ENCODE results near the gene GRIP2.

The GRIP2 gene

DNA sequence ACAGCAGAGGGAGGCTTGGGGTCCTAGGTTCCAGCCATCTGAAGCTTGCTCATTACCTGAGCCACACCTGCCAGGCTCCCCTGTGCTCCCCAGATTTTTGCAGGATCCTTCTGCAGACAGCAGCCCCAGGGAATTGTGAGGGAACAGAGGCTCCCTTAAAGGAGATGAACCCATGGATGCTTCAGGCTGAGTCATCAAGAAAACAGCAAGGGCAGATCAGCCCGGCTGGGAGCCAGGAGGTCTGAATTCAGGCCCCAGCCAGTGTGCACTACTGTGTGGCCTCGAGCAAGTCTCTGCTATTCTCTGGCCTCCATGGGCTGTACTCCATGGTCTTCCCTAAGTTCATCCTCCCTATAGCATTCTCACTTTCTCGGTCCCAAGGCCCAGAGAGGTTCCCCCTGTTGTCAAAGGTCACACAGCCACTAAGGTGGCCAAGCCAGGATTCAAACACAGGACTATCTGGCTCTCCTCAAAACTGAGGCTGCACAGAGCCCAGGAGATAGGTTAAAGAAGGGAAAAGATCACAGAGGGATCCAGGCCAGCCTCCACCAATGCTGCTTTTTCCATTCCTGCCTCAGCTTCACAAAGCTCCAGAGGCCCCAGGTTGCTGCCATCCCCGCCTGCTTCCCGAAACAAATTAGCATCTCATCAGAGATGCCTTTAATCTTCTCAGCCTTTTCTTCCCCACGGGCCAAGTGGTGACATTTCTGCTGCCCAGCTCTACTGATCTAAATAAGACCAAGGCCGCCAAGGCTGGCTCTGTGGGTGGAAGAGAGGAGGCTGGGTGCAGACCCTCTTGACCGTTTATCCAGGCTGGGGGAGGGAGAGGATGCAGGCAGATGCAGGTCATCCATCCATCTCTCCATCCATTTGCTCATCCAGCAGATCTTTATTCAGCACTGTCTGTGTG, 21.2 kb upstream of the GRIP2 start:
- DNase-seq (ENCODE audit: low read depth), result no peak

DNA sequence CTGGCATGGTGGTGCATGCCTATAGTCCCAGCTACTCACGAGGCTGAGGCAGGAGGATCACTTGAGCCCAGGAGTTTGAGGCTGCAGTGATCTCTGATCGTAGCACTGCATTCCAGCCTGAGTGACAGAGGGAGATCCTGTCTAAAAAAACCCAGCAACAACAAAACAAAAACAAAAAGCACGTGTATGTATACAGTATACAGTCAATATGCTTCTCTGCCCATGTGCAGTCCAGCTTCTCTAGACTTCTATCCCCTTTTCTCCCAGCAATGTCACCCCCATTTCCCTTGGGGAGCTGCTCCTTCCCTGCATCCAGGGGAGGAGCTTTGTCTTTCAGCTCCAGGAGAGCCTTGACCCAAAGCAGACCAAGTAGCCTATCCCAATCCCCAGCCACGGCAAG, 20.0 kb upstream of the GRIP2 start:
- DNase-seq (ENCODE audit: low read depth), result no peak

DNA sequence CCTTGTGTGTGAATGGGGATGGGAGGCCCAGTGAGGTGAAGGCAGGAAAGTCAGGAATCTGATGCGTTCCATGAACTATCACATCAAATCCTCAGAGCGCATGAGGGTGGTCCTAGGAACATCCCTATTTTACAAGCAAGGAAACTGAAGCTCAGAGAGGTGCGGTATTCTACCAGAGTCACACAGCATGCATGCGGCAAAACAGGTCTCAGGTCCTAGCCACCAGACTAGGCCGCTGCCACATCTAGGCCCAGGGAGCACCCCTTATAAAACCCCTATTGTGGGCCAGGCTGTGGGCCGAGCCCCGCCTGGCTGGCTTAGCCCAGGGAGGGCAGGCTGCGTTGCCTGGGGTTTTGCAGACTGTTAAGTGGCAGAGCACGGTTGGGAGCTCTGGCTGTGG, 17.9 kb upstream of the GRIP2 start:
- no peak for DNase-seq (ENCODE audit: low read depth)

DNA sequence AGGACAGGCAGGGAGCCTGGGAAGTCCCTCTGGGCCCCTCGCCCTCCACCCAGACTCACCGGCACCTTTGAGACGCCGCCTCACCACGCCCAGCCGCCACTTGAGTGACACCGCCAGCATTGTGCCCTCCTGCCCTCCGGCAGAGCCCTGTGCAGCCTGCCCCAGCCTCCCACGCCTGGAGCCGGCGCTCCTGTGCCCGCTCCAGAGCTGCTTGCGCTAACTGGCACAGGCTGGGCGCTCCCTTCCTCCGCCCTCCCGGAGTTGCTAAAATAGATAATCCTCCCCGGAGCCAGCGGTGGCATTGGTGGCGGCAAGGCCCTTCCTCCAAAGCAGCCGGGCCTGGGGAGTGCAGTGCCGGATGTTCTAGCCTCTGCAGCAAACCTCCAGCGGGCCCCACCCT, 15.7 kb upstream of the GRIP2 start:
- DNase-seq (ENCODE audit: low read depth), result no peak

DNA sequence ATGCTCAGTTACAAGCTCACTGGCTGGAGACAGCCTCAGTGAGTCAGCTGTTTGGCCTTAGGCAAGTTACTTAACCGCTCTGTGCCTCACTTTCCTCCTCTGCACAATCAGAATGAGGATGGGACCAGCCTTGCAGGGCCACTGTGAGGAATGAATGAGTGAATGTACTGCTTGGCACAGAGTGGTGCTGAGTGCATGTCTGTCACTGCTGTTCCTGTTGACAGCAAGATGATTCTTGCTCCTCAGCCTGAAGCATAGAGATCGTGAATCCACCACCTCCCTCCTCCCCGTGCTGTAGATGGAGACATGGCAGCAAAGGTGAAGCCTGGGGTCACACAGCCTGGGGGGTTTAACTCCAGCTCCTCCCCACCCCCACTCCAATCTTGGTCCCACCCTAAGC, 14.6 kb upstream of the GRIP2 start:
- no peak for DNase-seq (ENCODE audit: low read depth)

DNA sequence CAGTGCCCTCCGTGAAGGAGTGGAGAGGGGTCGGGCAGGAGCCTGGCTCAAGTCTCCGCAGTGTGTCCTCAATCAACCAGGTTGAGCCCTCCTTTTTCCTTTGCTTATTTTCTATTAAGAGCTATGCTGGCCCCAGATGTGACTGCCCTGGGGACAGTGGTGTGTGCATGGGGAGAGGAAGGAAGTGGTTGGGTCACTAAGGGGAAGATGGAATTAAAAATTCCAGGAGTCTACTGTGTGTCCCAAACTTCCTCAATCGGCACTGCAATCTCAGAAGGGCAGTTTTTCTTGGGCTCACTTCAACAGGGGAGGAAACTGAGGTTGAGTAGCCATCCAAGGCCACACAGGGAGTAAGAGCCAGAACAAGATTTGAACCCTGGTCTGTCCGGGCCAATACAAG, 13.7 kb upstream of the GRIP2 start:
- no peak for DNase-seq (ENCODE audit: low read depth)

DNA sequence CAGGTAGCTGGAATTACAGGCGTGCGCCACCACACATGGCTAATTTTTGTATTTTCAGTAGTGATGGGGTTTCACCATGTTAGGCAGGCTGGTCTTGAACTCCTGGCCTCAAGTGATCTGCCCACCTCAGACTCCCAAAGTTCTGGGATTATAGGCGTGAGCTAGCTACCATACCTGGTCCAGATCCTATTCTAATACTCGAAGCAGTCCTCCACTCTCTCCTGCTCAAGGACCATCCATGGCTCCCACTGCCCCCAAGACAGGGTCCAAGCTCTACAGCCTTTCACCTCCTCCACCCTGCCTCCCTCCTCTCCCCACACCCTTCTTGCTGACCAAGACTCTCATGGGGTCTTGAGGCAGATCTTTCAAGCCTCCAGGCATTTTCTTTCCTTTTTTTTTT, 12.6 kb upstream of the GRIP2 start:
- DNase-seq (ENCODE audit: low read depth), result no peak

DNA sequence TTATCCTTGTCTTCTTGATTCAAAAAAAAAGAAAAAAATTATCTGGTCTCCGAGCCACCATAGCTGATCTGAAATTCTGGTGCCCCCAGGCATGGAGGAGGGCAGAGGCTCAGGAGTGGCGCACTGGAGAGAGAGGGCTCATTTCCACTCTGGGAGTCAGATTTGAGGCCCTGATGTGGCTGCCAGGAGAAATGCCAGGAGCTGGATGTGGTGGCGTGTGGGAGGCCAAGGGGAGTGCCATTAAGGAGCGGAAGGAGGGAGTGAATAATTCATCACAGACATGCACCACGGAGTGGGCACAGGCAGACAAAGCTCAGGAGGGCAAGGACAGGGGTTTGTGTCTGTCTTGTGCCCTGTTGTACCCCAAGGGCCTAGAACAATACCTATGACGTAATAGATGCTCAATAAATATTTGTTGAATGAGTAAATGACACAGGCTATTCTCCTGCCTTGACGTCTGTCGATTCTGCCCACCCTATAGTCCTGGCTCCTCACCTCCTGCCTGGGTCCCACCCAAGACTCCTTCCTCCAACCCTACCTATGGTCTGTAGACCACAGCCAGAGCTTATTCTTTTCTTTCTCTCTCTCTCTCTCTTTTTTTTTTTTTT, 12.0 kb upstream of the GRIP2 start:
- no peak for DNase-seq (ENCODE audit: low read depth)

DNA sequence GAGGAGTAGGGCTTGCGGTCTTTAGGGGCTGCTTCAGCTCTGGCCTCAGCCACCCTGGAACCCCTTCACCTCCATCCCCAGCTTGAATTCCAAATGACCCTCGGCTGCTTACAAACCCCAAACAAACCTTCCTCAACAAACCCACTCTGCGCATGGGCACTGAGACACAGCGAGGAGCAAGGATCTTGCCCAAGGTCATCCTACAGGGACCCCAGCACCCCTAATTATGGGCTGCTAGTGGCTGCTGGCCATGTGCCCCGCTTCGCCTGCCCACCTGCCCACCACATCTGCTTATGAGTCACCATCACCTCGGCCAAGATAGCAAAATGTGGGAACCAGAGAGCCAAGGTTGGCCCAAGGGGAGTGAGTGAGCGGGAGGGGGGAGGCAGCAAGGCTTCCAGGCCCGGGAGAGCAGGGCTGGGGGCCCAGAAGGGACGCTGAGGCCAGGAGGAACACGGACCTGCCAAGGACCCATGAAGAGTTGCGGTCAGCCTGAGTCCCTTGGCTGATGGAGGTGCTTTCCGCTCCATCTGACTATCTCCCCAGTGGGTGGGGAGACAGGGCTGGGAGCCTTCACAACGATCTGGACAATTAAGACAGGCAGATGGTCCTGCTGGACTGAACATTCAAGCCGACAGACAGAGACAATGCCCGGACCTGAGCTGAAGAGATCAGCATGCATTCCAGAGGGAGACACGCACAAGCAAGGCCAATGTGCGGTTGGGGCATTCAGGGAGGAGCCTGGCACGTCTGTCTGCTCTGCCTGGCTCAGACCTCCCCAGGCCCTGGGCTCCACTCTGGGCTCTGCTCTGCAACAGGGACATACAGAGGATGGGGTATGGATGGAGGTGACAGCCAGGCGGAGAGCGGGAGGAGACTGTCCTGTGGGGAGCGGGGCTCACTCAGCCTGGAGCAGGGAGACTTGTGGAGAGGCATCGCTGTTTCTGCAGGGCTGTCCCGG, 10.8 kb upstream of the GRIP2 start:
- no peak for DNase-seq (ENCODE audit: low read depth)

DNA sequence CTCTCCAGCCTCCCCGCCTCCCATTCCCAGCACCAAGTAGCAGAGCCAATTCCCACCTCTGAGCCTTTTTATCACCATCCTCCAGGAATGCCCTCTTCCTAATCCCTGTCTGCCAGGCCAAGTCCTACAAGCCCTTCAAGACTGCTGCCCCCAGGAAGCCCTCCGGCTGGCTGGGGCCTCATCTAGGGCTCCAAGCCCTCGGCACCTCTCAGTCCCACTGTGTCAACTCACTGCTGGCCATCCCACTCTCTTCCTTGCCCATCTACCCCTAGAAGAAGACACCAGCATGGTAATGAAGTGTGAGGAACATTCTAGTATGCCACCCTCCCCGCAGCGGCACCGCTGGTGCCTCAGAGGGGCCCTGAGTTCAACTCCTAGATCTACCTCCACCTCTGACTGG, 10.0 kb upstream of the GRIP2 start:
- no peak for DNase-seq (ENCODE audit: low read depth)

DNA sequence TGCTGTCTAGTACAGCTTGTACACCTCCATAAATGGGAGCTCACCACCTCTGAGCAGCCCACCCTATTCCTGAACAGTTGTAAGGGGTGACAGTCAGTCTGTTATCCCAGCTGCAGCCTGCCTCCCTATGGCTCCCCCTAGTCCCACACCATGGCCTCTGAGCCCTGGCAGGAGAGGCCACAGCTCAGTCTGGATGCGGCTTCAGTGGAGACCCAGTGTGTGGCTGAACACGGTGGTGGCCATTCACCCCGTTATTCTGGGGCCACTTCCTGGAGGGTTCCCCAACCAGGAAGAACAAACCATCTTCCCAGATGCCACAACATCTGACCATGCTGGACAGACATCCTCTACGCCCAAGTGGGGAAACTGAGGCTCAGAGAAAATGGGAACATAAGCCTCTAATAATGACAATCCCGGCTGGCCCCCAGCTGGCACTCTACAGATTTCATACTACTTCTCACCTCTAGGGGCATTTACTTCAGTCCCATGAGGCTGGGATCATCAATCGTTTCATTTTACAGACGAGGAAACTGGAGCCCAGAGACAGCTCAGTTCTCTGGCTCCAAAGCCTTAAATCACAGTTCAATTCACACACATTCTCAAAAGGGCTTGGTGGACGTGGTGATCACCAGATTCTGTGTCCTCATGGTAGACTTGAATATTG, 9.2 kb upstream of the GRIP2 start:
- DNase-seq (ENCODE audit: low read depth), result no peak

DNA sequence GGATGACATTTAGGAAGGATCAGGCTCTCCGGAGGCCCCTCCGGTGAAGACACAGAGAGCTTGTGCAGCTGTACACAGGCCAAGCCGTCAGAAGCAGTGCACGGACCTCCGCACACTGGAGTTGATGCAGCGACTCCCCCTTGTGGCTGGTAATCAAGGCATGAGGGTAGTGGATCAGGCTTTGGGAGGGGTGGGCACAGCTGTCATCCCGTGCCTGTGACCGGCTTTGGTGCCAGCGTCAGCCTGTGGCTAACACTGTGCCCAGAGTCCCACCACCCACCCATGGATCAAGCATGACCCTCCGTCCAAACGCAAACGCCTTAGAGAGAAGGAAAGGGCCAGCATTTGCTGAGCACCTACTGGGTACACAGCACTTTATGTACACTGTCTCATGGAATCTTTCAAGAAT, 8.2 kb upstream of the GRIP2 start:
- peak; percentile 10 for DNase-seq (ENCODE audit: low read depth)

DNA sequence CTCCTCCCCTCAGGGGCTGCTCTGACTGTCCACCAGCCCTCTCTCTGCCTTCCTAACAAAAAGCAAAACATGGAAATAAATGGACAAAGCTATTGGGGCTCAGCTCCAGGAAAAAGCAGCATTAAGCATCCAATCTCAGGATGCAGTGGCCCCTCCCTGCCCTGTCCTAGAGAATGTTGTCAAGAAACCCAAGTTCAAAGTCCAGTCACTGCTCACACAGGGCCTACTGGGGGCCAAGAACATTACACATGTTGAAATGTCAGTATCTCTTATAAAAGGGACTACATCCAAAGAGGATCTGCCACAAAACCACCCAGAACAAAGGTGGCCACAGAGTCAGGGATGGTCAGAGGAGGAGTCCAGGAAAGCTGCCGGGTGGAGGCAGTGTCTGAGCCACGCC, 7.6 kb upstream of the GRIP2 start:
- no peak for DNase-seq (ENCODE audit: low read depth)

DNA sequence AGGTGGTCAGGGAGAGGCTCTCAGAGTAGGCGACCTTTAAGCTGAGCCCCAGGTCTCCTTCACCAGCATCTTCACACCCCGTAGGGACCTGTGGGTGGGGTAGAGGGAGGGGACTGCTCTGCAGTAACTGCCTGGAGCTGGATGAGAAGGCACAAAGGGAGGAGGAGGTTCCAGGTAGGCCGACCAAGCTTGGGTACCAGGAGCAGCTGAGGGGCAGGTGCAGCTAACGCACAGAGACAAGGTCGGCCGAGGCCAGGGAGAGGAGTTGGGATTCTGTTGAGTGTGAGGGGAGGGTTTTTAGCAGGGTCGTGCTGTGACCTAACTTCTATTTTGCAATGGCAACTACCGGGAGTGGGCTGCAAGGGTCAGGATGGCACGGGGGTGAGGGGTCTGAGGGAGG, 5.9 kb upstream of the GRIP2 start:
- DNase-seq (ENCODE audit: low read depth), result no peak

DNA sequence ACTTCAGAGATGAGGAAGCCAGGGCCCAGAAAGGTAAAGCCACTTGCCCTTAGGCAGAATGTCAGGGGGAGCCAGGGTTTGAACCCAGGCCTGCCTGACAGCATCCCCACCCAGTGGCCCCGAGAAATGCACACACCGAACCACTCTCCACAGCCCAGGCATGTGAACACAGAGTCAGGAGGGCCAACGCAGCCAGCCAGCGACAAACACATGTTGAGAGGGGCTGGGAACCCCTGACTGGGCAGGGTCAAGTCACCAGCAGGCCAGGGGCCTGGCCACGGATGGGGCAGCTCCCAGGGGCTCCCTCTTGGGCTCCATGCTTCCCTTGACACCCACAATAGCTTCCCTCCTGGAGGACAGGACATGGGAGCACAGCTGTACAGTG, 5.1 kb upstream of the GRIP2 start:
- no peak for DNase-seq (ENCODE audit: low read depth)

DNA sequence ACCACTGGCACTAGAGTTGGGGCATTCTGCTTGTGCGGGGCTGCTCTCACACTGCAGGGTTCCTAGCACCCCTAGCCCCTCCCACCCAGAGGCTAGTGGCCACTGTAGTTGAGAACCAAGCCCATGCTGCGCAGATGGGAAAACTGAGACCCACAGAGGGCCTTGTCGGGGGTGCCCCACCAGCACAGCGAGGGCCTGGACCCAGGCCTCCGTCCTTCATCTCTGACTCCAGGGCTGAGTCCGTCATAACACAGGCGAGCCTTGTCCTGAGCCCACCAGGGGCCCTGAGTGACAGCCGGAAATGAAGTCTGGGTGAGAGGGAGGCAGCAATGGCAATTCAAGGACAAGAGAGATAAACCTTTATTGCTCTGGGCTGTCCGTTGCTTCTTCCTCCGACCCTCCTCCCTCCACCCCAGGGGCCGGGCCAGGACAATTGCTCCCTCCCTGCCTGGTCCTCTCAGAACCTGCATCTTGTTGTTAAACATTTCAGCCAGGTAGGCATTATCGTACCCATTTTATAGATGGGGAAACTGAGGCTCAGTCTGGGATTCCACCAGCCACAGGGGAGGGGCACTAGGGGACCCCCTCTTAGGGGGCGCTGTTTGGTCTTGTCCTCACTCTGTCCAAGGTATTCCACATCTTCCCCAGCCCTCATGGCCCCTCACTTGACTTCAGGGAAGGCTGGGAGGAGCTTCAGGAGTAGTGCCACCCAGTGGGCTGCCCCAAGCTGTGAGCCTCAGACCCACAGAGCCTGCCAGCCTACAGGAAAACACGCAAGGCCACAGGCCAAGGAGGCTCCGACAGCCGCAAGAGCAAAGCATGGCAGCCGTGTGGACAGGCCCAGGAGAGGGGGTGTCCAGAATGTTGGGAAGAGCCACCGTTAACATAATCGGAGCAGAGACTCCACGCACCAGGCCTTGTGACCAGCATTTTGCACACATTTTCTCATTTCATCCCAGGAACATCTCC, 4.4 kb upstream of the GRIP2 start:
- no peak for DNase-seq (ENCODE audit: low read depth)

DNA sequence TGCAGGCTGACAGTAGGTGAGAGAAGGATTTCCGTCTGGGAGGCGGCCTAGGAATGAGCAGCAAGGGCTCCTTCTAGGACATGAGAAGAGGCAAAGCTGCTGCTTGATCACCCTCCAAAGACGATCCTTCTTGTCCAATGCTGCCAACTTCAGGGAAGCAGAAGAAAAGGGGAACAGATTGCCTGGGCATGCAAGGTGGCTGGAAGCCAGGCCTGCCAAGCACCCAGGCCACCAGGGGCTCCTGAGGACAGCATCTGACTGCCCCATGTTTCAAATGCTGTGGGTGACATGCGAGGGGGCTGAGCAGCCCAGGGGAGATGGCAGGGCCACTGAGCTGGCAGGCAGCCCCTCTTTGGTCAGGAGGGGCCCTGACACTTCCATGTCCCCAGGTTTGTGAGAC, 3.3 kb upstream of the GRIP2 start:
- no peak for DNase-seq (ENCODE audit: low read depth)

DNA sequence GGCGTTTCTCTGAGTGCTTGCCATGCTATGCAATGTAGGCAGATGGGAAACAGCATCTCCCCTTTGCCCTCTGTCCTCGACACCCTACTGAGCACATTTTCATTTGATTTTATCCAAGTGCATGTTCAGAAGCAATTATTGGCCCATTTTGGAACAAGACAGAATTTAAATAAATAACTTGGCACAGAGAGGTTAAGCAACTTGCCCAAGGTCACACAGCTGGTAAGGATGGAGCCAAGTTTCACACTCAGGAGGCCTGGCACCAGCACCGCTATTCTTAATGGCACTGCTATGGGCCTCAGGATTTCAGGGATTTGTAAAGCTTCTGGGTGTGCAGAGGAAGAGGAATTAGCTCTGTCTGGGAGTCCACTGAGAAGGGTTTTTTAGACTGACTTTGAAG, 2.5 kb upstream of the GRIP2 start:
- no peak for DNase-seq (ENCODE audit: low read depth)

DNA sequence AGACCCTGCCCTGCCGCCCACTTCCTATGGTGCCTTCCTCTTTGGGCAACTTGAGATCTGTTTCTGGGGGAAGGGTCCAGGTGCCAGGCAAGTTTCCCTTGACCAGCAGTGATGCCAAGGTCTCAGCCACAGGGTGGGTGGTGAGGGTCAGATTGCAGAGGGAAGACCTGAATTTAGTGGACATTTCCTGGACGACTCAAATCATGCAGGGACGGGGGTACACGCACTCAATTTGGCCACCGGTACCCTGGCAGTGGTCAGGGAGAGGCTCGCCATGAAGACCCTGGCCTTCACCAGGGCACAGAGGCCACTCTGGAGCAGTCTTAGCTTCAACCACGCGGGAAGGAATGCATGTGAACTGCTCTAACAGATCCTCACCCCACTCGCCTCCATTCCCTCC, 1.5 kb upstream of the GRIP2 start:
- no peak for DNase-seq (ENCODE audit: low read depth)

DNA sequence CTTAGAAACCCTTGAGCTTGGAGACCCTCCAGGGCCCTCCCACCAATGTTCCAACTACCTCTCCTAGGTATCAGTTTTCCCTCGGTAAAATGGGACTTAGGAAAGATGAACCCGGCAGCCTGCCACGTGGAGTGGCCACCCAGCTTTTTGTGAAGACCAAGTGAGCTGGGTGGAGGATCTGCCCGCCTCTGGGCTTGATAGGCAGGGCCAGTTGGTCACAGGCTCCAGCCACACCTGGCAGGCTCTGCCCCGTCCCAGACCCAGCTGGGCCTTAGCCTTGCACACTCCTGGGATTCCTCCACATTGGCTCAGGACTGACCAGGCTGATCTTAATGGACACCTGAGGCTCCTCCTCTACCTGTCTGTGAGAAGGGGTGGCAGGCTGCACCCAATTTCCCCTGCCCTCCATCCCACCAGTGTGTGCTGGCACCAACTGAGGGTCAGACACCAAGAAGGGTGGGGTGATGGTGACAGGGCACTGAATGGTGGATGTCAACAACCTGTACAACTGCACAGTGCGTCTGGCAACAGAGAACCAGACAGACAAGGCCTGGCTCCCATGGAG, 761 bp upstream of the GRIP2 start:
- DNase-seq (ENCODE audit: low read depth), result no peak

DNA sequence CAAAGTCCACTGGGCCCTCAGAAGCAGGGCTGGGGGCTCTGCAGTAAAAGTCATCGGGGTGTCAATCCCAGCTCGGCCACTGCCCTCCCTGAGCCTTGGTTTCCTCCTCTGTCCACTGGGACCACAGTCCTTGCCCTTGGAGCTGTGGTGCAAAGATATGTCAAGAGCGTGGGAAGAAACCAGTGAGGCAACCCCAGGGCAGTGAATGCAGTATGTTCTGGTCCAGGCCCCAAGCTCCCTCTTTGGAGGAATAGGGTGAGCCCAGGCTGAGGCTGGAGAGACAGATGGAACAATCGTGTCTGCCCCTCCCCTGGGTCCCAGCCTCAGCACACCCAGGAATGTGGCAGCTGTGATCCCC, 779 bp downstream of the GRIP2 start:
- no peak for DNase-seq (ENCODE audit: low read depth)

All from T follicular helper cell (primary cell).